T-helper 17 cell (primary cell): ENCODE measurements around the gene TBP. TPM values are rescaled to one million over a fixed set of nuclear protein-coding genes. Genes with fewer than 3 reads are reported as not detected.

Experiments used
- ATAC-seq: fragments of 150-1000 bp; cut with Tn5 transposase; 2 replicates; pipeline ENCODE4 v1.10.0; 2021; ENCODE audit warnings: mild to moderate bottlenecking, moderate library complexity
- DNase-seq, 3 donors: peaks; one replicate each; pipeline versions ENCODE4 v3.0.0 to v3.0.0-alpha.2; 2020 to 2021
- H3K9me3 ChIP-seq: one replicate; pipeline ENCODE4 v1.7.0; 2013; ENCODE audit warnings: low read length, mild to moderate bottlenecking; ENCODE audit not compliant: control insufficient read depth, poor library complexity, severe bottlenecking
- H3K27ac Mint-ChIP-seq: one replicate; pipeline ENCODE4 v1.8.0; 2022; ENCODE audit warnings: mild to moderate bottlenecking, moderate library complexity, mixed read lengths
- H3K27me3 Mint-ChIP-seq: one replicate; pipeline ENCODE4 v1.8.0; 2022; ENCODE audit warnings: mixed read lengths
- H3K36me3 Mint-ChIP-seq: one replicate; pipeline ENCODE4 v1.8.0; 2022; ENCODE audit warnings: low read depth, mixed read lengths
- H3K4me1 Mint-ChIP-seq: one replicate; pipeline ENCODE4 v1.8.0; 2022; ENCODE audit warnings: mild to moderate bottlenecking, mixed read lengths
- H3K4me3 Mint-ChIP-seq: one replicate; pipeline ENCODE4 v1.8.0; 2022; ENCODE audit warnings: mild to moderate bottlenecking, moderate library complexity, mixed read lengths
- total RNA-seq, 4 donors: library from RNA in 2 of 4; stranded (reverse) in 2 of 4; gene quantifications; one replicate each; pipeline ENCODE4 v1.2.3 and lab custom pipeline; 2022 to 2026

TBP gene
- total RNA-seq, 2 donors from 2014 or later = 14.0 to 14.4 TPM

- Mint-ChIP-seq H3K27me3 (no peaks in the 10 kb centered on the region), H3K4me3 (no peak within 1 kb of the TSS), H3K27ac (no peak within 1 kb of the TSS), H3K36me3 (peaks cover 2% of the 10 kb centered on the region), H3K4me1 (peaks cover 34% of the 10 kb centered on the region)
- DNase-seq (peak; percentile 55 to 67 (median 66)), ATAC-seq (peak; percentile 36)
- H3K9me3 ChIP-seq = no peaks in the 10 kb centered on the region
These were observed 1.2 kb upstream of the TBP start, which contains the start of gene PSMB1 for GRCh38 chr6:170552765-170553533. TSS of gene PSMB1 (minus strand) at chr6:170553307. CDS start at chr6:170553242, 65 bp downstream.

- H3K27me3 Mint-ChIP-seq = no peaks in the 10 kb centered on the region
- H3K36me3 Mint-ChIP-seq = peaks cover 2% of the 10 kb centered on the region
- ATAC-seq = peak; percentile 73
- no peak overlapping the region for H3K27ac Mint-ChIP-seq
- no peak for DNase-seq
- no peaks in the 10 kb centered on the region for H3K9me3 ChIP-seq
- H3K4me1 Mint-ChIP-seq = peaks cover 34% of the 10 kb centered on the region
- no peak overlapping the region for H3K4me3 Mint-ChIP-seq
These were observed 596 bp upstream of the TBP start for GRCh38 chr6:170553534-170554012.

DNA sequence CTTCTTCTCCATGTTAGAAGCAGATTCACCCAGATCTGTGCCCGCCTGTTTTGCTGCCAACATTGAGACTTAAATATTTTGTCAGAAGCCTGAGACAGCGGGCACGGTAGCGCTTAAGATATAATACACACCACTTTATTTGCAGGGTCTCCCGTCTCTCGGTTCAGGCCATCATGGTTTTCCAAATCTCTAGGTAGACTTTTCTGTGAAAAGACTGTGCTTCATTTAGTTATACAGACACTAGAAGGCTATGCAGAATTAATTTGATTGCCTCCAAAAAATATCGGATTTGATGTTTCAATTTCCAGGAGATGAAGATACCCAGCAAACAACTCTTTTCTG, 598 bp downstream of the TBP start:
- Mint-ChIP-seq H3K36me3 (peaks cover 4% of the 10 kb centered on the region), H3K27me3 (no peaks in the 10 kb centered on the region), H3K4me3 (no peak overlapping the region), H3K27ac (no peak overlapping the region), H3K4me1 (peaks cover 34% of the 10 kb centered on the region)
- DNase-seq (no peak), ATAC-seq (no peak)
- H3K9me3 ChIP-seq = no peaks in the 10 kb centered on the region

GRCh38 chr6:170555305-170555704, 1.1 kb downstream of the TBP start:
- no peak for ATAC-seq
- Mint-ChIP-seq H3K4me3 (no peak overlapping the region), H3K4me1 (peaks cover 30% of the 10 kb centered on the region), H3K36me3 (peaks cover 4% of the 10 kb centered on the region), H3K27me3 (no peaks in the 10 kb centered on the region), H3K27ac (no peak overlapping the region)
- no peaks in the 10 kb centered on the region for H3K9me3 ChIP-seq
- DNase-seq = no peak

DNA sequence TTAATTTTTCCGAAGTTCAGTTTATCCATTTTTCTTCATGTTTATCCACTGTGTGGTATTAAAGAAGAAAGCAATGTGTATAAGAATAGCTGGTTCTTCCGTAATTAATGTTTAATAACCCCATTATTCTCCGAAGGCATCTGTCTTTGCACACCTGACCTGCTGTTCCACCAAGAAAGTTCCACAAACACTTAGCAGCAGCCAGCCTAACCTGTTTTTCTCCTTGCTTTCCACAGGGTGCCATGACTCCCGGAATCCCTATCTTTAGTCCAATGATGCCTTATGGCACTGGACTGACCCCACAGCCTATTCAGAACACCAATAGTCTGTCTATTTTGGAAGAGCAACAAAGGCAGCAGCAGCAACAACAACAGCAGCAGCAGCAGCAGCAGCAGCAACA, 7.4 kb downstream of the TBP start:
- Mint-ChIP-seq H3K36me3 (peaks cover 7% of the 10 kb centered on the region), H3K27me3 (no peaks in the 10 kb centered on the region), H3K27ac (no peak overlapping the region), H3K4me1 (peaks cover 27% of the 10 kb centered on the region), H3K4me3 (no peak overlapping the region)
- DNase-seq = no peak
- H3K9me3 ChIP-seq = no peaks in the 10 kb centered on the region
- ATAC-seq = no peak

DNA sequence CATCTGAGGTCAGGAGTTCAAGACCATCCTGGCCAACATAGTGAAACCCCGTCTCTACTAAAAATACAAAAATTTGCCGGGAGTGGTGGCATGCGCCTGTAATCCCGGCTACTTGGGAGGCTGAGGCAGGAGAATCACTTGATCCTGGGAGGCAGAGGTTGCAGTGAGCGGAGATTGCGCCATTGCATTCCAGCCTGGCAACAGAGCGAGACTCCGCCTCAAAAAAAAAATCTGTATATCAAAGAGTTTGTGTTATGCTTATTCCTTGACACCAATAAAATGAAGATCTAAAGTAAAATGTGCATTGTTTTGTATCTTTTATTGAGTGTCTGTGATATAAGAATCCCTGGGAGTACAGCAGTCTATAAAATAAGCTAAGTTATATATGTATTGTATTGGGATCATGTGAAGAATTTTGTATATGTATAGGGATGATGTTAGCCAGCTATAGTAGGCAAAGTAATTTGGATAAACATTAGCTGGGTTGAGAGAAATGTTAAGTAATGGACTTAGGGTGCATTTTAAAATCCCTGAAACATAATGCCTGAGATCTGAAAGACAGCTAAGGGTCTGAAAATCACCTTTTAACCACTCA, 10.9 kb downstream of the TBP start:
- Mint-ChIP-seq H3K4me3 (no peak overlapping the region), H3K27ac (no peak overlapping the region), H3K36me3 (peaks cover 4% of the 10 kb centered on the region), H3K4me1 (peaks cover 8% of the 10 kb centered on the region), H3K27me3 (no peaks in the 10 kb centered on the region)
- no peak for ATAC-seq
- DNase-seq = no peak
- no peaks in the 10 kb centered on the region for H3K9me3 ChIP-seq

DNA sequence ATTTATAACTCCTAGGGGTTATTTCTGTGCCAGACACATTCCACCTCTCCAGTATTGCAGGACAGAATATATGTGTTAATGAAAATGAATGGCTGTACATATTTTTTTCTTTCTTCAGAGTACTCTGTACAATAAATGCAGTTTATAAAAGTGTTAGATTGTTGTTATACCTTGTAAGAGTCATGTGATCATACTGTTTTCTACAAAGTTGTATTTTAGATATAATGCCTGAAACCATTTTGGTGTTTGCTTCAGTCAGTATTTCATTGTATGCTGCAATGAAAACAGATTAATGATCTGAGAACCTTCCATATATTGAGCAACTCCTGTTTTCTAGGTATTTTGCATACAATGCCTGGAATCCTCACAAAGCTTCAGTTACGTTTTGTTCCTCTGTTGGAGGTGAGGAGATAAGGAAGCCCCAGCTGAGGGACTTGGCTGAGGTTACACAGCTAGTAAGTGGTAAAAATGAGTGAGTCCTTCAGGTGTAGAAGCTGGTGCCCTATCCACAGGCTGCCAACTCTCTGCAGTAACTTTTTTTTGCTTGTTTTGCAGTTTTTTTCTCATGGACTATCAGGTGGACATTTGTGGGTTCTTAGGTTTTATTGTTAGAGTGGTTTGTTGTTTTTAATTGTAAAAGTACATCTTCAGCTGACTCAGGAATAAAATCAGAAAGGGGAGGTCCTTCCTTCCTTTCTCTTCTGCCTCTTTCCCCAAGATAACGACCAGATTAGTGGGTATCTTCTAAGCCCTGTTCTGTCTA, 18.7 kb downstream of the TBP start:
- H3K27me3 Mint-ChIP-seq = no peaks in the 10 kb centered on the region
- DNase-seq (no peak), ATAC-seq (no peak)
- H3K27ac Mint-ChIP-seq = peak overlapping the region; percentile 37
- H3K4me1 Mint-ChIP-seq = peaks cover 2% of the 10 kb centered on the region
- H3K4me3 Mint-ChIP-seq = no peak overlapping the region
- no peaks in the 10 kb centered on the region for H3K9me3 ChIP-seq
- H3K36me3 Mint-ChIP-seq = peaks cover 4% of the 10 kb centered on the region

- DNase-seq (no peak), ATAC-seq (no peak)
- Mint-ChIP-seq H3K27me3 (no peaks in the 10 kb centered on the region), H3K4me3 (no peak overlapping the region), H3K27ac (no peak overlapping the region), H3K4me1 (peaks cover 2% of the 10 kb centered on the region), H3K36me3 (peaks cover under 1% of the 10 kb centered on the region)
- no peaks in the 10 kb centered on the region for H3K9me3 ChIP-seq
These were observed 21.1 kb downstream of the TBP start for GRCh38 chr6:170575250-170575649.

GRCh38 chr6:170578909-170579308, 24.7 kb downstream of the TBP start:
- H3K9me3 ChIP-seq = no peaks in the 10 kb centered on the region
- no peak for DNase-seq
- no peak for ATAC-seq
- no peaks in the 10 kb centered on the region for H3K27me3 Mint-ChIP-seq
- no peak overlapping the region for H3K27ac Mint-ChIP-seq
- no peak overlapping the region for H3K4me3 Mint-ChIP-seq
- H3K36me3 Mint-ChIP-seq = peaks cover 3% of the 10 kb centered on the region
- peaks cover 18% of the 10 kb centered on the region for H3K4me1 Mint-ChIP-seq

DNA sequence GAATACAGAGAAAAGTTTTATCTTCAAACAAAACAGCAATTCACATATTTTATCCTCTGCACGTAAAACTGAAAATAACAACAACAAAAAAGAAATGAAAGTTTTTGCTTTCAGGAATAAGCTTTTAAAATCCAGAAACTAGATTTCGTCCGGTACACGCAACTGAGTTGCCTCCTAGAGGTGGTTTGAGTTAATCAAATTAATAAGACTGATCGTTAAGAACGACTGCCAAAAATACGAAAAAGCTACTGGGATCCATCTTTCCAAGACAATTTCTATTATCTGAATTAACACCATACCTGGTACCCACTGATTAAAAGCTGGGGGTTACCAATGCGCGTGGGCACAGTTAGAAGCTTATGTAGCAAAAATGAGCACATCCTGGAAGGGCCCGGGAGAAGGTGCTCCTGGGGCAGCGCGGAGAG, 29.6 kb downstream of the TBP start:
- peaks cover 4% of the 10 kb centered on the region for H3K36me3 Mint-ChIP-seq
- H3K4me3 Mint-ChIP-seq = peak overlapping the region; percentile 95
- DNase-seq (no peak), ATAC-seq (peak; percentile 2)
- H3K27me3 Mint-ChIP-seq = no peaks in the 10 kb centered on the region
- peak overlapping the region; percentile 97 for H3K27ac Mint-ChIP-seq
- peaks cover 19% of the 10 kb centered on the region for H3K4me1 Mint-ChIP-seq
- H3K9me3 ChIP-seq = no peaks in the 10 kb centered on the region

DNA sequence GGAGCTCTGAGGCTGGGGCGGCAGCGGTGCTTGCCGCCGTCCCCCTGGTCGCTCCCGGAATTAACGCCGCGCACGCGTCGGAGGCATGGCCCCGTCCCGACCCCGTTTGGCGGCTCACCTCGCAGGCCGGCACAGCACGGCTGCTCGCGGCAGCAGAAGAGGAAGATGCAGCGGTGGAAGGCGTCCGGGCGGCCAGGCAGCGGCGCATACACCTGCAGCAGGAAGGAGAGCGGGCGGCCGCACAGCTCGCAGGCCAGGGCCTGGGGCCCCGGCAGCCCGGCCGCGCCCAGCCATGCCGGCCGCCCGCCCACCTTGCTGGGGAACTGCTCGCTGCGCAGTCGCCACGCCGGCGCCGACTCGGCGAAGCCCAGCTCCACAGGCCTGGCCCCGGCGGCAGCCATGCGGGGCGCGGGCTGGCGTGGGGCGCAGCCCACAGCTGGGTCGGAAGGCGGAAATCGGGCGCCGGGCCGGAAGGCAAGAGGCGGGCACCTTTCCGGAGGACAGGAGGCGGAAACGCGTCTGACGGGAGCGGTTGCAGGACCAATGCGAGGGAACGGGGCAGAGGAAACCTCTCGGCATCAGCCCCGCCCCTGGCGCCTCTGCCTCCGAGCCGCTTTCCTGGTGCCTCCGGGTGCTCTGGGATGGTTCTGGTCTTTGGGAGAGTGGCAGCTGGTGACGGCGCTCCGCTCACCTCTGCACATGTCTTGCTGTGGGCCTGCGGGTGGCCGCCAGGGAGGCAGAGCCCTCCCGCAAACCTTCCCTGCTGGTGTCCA, 30.2 kb downstream of the TBP start, which contains the start of gene PDCD2:
PDCD2 (minus strand) TSS at position 457 of the 773 bp plus-strand sequence; CDS start at position 401, 56 bp downstream.
- DNase-seq = peak; percentile 84 to 87 (median 86)
- peaks cover 19% of the 10 kb centered on the region for H3K4me1 Mint-ChIP-seq
- peak within 1 kb of the TSS; percentile 97 for H3K27ac Mint-ChIP-seq
- peak within 1 kb of the TSS; percentile 95 for H3K4me3 Mint-ChIP-seq
- no peaks in the 10 kb centered on the region for H3K9me3 ChIP-seq
- H3K36me3 Mint-ChIP-seq = peaks cover 4% of the 10 kb centered on the region
- ATAC-seq = peak; percentile 95
- no peaks in the 10 kb centered on the region for H3K27me3 Mint-ChIP-seq

GRCh38 chr6:170584954-170585498, 30.9 kb downstream of the TBP start:
- no peak for DNase-seq
- H3K27ac Mint-ChIP-seq = peak overlapping the region; percentile 97
- peaks cover 4% of the 10 kb centered on the region for H3K36me3 Mint-ChIP-seq
- peaks cover 19% of the 10 kb centered on the region for H3K4me1 Mint-ChIP-seq
- no peaks in the 10 kb centered on the region for H3K9me3 ChIP-seq
- ATAC-seq = no peak
- H3K4me3 Mint-ChIP-seq = peak overlapping the region; percentile 95
- no peaks in the 10 kb centered on the region for H3K27me3 Mint-ChIP-seq
